ENCODE measurements around the gene MARCKS.

Gene MARCKS
- total RNA-seq = 0.06 to 0.48 reads per million in 2 experiments

GRCh38 chr6:113856625-113857555 is at the start of gene MARCKS:
Gene MARCKS, plus strand, starts transcription at chr6:113857345. Its CDS starts 401 bp downstream, at chr6:113857746.
- DNase-seq (ENCODE audit: low read depth) = no peak

GRCh38 chr6:113809826-113810225 is 47.3 kb upstream of the MARCKS start:
- DNase-seq (ENCODE audit: low read depth) = no peak

GRCh38 chr6:113813142-113813541 is 44.0 kb upstream of the MARCKS start:
- no peak for DNase-seq (ENCODE audit: low read depth)

GRCh38 chr6:113818578-113818977 is 38.6 kb upstream of the MARCKS start:
- no peak for DNase-seq (ENCODE audit: low read depth)

GRCh38 chr6:113819169-113819830 is 37.8 kb upstream of the MARCKS start:
- no peak for DNase-seq (ENCODE audit: low read depth)

- DNase-seq (ENCODE audit: low read depth) = no peak
Measured at GRCh38 chr6:113820761-113821160, 36.4 kb upstream of the MARCKS start.

GRCh38 chr6:113821445-113821844 is 35.7 kb upstream of the MARCKS start:
- no peak for DNase-seq (ENCODE audit: low read depth)

GRCh38 chr6:113823916-113824315 is 33.2 kb upstream of the MARCKS start:
- DNase-seq (ENCODE audit: low read depth) = no peak

- DNase-seq (ENCODE audit: low read depth) = no peak
Measured at GRCh38 chr6:113824411-113824810, 32.7 kb upstream of the MARCKS start.

GRCh38 chr6:113824866-113825265 is 32.3 kb upstream of the MARCKS start:
- no peak for DNase-seq (ENCODE audit: low read depth)

- DNase-seq (ENCODE audit: low read depth) = no peak
Measured at GRCh38 chr6:113825781-113826180, 31.4 kb upstream of the MARCKS start.

GRCh38 chr6:113828984-113829695 is 28.0 kb upstream of the MARCKS start:
- no peak for DNase-seq (ENCODE audit: low read depth)

GRCh38 chr6:113829696-113830045 is 27.5 kb upstream of the MARCKS start:
- DNase-seq (ENCODE audit: low read depth) = no peak

GRCh38 chr6:113830140-113830539 is 27.0 kb upstream of the MARCKS start:
- DNase-seq (ENCODE audit: low read depth) = no peak

- no peak for DNase-seq (ENCODE audit: low read depth)
Measured at GRCh38 chr6:113833537-113833936, 23.6 kb upstream of the MARCKS start.

- DNase-seq (ENCODE audit: low read depth) = no peak
Measured at GRCh38 chr6:113837170-113837569, 20.0 kb upstream of the MARCKS start.

GRCh38 chr6:113842165-113842564 is 15.0 kb upstream of the MARCKS start:
- no peak for DNase-seq (ENCODE audit: low read depth)

GRCh38 chr6:113843500-113844073 is 13.6 kb upstream of the MARCKS start:
- DNase-seq (ENCODE audit: low read depth) = no peak

GRCh38 chr6:113846577-113846976 is 10.6 kb upstream of the MARCKS start:
- no peak for DNase-seq (ENCODE audit: low read depth)

GRCh38 chr6:113847447-113847846 is 9.7 kb upstream of the MARCKS start:
- no peak for DNase-seq (ENCODE audit: low read depth)

GRCh38 chr6:113848280-113848679 is 8.9 kb upstream of the MARCKS start:
- DNase-seq (ENCODE audit: low read depth) = no peak

- no peak for DNase-seq (ENCODE audit: low read depth)
Measured at GRCh38 chr6:113848811-113849210, 8.3 kb upstream of the MARCKS start.

All from T follicular helper cell (primary cell).